GM19372 (cell line): ENCODE measurements around the gene TTLL5.
A peak's percentile ranks its signal among the peaks of the same experiment; 100 is the strongest.

Source experiments
- ATAC-seq: cut with Tn5 transposase; IDR thresholded peaks from one replicate; pipeline ENCODE4 v1.9.1; 2021; ENCODE audit warnings: mild to moderate bottlenecking, low read depth, moderate library complexity; ENCODE audit not compliant: unreplicated experiment

The TTLL5 gene

DNA sequence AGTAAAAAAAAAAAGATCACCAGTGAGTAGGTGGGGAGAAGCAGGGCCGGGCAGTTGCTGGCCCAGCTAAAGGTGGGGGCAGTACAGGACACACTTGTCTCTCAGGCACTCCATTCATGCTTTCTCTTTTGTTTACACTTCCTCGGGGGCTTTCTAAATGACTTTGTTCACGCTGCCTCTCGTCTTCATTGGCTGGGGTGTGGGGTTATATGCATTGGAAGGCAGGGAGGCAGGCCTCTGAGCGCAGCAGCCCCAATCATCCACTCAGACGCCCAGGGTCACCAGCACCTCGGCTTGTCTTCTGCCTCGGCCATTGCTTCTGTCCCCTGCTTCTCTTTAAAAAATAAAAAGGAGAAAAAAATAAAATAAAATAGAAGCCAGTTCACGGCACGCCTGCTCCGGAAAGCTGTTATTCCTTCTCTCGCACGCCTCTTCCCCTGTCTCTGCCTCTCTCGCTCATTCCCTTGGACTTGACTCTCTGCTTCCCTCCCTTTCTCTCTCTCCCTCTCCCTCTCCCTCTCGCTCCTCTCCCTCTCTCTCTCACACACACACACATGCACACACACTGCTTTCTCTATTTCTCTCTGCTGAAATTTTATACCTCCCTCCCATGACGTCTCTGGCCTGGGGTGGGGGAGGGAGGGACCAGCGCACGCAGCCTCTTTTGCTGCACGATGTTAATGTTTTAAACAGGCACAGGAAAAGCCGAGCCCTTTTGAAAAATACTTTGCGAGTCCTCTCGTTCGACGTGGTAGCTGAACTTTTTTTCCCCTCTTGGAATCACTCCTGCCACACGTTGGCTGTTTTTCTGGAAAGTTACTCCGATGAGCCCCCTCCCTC, 320.6 kb downstream of the TTLL5 start, which contains the start of gene TGFB3:
Gene TGFB3, minus strand, starts transcription at position 570 of the 840 bp plus-strand sequence. CDS start 1,102 bp downstream, outside the sequence.
- ATAC-seq: peak; percentile 45

DNA sequence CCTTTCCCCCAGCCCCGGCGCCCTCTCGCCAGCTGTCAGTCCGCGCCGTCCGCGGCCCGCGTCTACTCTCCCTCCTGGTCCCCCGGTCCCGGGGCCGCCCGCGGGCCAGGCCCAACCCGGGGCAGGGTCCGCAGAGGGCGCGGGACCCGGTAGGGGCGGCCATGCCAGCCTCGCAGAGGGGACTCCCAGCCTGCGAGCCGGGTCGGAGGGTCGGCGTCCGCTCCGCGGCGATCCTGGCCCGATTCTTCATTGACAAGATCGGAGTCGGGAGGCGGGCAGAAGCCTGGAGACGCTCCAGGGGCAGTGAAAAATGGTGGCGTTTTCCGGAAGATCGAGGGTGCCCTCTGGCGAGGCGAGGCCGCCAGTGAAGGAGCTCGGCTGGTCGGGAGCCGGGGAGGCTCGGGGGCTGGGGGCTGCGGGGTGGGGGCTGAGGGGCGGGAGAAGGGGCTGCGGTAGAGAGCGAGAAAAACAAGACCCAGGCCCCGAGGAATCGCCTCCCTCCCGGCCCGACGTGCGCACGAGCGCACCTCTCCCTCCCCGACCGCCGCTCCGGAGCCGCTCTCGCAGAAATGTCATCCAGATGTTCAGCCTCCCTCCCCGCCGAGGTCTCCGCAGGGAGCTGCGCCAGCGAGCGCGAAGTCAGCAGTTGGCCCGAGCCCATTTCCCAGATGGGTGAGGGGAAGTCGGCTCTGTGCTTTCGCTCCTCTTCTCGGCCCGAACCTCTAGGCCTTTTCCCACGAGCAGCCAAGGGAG, 321.4 kb downstream of the TTLL5 start:
- ATAC-seq: peak; percentile 50

DNA sequence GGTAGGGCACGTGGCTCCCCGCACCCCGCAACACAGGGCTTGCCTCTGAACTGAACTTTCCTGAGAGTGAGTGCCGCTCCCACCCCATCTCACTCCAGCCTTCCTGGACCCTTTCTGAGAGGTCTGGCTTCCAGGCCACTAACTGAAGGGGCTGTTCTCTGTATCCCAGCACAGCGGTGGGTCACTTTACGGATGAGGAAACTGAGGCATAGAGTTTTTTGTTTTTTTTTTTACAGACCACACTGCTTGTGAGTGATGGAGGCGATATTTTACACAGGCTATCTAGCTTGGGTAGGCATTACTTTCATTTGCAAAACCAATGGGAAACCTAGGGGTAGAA, 321.9 kb downstream of the TTLL5 start:
- ATAC-seq: no peak

DNA sequence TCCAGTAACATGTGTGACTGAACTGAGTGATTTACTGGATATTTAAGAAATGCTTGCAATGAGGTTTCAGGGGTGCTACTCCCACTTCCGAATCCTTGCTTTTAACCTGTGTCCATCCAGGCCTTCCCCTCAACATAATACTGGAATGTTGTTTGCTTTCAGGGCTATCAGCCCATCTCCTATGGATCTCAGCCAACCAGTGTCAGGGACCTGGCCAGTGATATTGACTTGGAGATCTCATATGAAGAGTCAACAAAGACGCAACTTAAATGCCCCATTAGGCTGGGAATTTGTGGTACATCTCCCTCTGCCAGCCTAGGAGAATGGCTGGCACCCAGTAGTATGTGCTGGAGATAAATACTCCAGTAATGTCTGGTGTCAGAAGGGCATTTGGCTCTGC, 323.6 kb downstream of the TTLL5 start:
- ATAC-seq: no peak

DNA sequence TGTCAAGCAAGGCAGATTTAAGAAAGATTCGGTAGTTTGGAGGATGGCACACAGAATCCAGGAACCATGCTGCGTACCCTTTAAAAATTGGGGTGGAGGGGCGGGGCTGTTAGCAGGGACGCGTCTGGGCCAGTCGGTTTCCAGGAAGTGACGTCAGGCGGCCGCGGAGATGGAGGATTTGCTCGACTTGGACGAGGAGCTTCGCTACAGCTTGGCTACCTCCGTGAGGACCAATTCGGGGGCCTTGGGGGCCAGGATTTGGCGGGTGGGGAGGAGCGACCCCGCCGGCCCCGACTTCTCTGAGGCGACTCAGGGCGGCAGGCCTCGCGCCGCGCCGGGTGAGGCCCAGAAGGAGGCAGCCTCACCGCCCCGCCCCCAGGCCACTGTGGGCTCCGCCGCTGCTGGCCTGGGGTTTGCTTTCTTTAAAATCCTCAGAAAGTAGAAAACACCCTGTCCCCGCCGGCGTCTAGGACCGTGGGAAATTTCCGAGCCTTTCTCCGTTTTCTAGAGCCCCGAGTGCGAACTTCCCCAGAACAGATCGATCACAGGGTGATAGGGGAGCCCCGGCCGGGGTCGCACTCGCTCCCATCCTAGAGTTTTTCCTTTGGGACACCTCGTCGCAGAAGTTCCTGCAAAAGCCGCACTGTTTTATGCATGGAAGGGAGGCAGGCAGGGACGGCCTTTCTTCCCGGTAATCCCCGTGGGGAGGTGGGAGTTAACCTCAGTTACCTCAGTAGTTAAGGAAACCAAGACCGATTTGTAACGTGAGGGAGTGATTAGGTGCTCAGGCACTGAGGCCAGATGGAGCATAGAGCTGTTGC, 324.8 kb downstream of the TTLL5 start, which contains the start of gene IFT43:
Gene IFT43, plus strand, starts transcription at position 146 of the 821 bp plus-strand sequence. Its CDS starts 24 bp downstream, at position 170.
- peak; percentile 64 for ATAC-seq

DNA sequence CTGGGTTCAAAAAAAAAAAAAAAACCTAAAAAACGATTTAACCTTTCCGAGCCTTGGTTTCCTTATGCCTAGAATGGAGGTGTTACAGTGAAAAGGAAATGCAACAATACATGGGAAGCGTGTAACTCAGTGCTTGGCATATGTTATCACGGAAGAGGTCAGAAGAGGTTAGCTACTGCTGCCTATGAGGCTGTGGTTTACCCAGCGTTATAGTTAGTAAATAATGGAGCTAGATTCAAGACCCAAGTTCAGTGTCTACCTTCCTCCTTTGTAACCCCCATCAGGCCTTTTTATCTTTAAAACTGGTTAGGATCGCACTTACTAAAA, 325.4 kb downstream of the TTLL5 start:
- no peak for ATAC-seq

DNA sequence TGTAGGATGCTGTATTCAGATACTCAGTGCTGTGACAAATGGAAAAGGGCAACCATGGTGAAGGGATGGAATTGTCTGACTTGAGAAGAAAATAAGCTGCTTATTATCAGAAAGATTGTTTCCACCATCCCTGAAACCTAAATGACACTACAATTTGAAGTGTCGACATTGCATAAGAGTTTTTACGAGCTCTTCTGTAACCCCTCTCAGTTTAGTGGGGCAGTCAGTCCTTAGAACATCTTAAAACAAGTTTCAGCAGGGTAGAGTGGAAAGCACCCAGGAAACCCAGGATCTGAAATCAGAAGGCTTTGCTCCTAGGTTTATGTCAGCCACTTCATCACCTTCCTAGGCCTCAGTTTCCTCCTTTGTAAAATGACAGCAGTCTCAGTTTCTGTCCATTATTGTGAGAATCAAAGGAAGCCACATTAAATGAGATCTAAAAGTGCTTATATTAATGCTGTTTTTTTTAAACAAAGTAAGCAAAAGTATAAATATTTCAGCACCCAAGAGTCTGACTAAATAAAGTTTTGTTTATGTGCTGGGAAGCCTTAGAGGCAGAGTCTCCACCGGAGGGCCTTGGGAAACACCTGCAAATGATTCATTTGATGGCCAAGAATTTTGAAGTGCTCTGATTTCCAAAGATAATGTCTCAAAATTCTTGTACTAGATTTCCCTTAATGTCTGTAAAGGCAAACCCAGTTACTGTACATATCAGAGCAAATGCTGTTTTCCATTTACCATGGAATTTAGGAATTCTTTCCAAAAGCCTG, 326.3 kb downstream of the TTLL5 start:
- no peak for ATAC-seq

DNA sequence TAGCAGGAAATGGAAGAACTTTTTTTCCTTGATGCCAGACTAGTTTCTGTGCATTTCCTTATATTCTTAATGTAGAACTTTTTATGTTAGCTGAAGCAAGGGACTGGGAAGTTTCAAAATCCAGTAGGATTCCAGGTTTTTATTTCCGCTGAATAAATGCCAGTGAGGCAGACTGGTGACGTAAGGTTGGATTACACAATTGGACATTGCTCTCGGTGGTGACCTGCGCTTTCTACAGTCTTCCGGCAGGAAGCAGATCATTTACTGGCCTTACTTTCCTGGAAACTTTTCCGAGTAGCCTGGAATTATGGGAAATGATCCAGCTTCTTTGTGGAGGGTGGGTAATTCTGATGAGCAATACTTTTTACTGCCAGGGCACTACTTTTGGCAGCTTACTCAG, 328.1 kb downstream of the TTLL5 start:
- ATAC-seq: no peak

DNA sequence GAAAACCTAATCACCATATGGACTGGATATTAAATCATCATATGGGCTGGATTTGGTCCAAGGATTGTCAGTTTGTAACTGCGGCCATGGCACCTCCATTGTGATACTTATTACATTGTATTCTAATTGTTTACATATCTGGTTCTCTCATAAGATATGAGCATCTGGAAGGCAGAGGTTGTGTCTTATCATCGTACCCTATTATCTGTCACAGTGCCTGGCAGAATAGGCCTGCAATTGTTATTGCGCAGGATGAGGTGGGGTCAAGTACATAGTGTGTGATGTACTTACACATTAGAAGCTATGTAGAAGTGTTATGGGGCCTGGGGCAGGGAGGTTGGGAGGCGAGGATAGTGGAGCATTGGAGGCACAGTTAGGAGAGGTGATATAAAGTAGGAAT, 329.3 kb downstream of the TTLL5 start:
- ATAC-seq: no peak

DNA sequence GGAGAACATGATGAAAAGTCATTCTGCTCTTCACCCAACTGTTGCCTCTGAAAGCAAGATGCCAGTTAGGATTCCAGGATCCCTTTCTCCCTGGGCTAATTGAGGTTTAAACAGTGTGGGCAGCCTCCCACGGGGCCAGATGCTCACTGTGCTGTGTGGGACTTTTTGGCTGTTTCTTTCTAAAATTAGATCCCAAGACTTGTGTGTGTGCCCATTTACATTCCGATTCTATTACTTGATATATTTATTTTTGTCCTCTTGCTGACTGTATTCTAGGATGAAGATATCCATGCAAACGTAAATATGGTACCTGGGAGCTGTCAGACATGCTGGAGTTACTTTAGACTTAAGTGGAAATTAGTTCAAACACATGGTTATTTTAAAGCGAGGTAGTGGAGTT, 330.7 kb downstream of the TTLL5 start:
- ATAC-seq: no peak

DNA sequence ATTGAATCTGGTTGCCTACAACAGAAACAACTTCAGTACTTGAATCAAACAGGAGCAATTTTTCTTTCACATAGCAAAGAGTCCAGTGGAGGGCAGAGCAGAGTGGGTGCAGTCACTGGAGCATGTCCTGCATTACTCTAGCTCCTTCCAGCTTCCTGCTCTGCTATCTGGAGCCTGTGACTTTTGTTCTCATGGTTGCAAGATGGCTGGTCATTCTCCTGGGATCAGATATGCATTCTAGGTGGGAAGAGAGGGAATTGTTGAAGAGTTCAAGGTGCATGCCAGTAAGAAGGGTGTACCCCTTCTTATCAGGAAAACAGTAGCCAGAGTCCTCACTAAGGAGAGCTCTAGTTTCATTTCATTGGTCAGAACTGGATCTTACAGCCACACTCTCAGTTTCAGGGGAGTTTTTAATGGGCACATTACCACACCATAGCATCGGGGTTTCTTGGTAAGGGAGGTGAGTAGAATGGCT, 332.6 kb downstream of the TTLL5 start:
- no peak for ATAC-seq

DNA sequence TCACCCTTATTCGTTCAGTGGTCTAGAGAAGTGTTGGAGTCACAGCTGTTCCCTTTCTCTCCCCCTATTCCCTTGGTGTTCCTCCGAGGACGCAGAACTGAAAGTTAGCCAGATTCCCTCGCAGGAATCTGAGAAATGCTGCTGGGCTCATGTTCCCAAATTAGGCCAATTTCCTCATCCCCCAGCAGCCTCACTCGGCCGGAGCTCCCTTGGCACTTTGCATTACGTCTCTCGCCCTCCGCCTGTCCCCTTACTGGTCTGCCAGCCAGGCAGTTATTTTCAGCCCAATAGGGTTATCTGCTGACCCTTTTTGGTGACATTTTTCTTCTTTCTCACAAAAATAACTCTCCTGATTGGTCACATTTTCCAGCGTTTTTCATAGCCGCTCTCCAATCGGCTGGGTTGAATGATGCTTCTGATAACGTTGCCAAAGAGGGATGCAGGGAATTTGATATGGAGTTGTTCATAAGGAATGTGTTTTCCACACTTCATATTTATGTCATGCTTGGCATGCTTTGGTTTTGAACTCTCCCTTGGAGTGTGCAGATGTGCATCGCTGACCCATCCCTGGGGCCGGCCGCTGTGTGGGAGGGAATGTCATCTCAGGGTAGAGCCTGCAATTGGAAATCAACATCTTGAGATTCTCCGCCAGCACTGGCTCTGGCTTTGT, 334.5 kb downstream of the TTLL5 start:
- no peak for ATAC-seq

DNA sequence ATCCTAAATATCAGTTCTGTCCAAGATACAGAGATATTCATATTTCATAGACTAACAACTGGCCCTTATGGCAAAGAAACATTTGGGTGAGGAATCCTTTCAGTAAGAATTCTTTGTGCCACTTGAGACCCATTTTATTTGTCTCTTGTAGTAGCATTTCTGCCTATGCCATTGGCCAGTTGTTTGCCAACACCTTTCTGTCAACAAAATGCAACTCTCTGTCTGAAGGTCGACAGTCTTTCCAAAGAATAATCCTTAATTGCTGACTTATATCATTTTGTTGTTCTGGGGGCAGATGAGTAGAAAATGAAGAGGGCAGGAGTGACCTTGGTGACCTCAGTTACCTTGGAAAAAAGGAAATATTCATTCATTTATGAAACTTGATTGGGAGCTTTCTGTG, 335.4 kb downstream of the TTLL5 start:
- ATAC-seq: no peak

DNA sequence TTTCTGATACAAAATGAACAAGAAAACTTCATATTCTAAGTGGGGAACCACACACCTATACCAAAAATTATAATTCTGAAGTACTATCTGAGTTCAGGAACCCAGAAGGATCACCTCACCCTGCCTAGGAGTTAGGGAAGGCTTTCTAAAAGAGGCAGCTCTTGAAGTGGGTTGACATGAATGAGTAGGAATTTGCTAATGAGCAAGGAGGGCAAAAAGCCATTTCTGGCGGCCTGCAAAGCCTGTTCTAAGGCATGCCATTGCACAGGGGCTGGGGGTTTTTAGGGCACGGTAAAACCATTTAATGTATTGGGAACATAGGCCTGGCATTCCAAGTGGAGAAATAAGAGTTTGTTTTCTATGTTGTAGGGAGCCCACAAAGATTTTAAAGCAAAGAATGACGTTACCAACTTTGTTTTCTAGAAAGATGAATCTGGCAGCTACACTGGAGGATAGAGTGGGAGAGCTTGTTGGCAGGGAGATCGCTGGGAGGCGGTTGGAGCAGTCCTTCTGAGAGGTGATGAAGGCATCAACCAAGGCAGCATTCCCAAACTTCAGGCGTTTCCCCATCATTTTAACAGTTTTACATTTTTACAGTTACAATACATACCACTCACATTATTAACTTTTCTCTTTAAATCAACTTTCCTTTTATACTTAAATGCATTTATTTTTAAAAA, 338.6 kb downstream of the TTLL5 start:
- ATAC-seq: no peak

DNA sequence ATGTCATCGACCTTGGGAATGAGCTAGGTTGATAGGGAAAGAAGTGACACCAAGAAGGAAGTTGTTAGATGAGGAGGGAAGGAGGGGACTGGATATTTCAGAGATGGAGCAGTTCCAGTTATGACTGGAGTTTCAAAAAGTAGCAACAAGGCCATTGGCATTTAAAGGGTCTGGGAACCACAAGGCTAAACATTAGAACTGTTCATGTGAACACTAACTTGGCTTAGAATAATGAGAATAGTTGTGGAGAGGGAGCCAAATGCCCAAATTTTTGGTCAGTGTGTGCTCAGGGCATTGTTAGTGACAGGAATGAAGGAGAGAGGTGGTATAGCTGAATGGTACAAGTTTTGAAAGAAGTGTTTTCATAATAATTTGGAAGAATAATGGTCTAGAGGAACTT, 341.3 kb downstream of the TTLL5 start:
- no peak for ATAC-seq
